ENCODE measurements around the gene ARAP1. TPM values are rescaled to one million over a fixed set of nuclear protein-coding genes. Genes with fewer than 3 reads are reported as not detected.

Gene ARAP1
- total RNA-seq, 1 experiment from 2014 or later, result 86.2 TPM

DNA sequence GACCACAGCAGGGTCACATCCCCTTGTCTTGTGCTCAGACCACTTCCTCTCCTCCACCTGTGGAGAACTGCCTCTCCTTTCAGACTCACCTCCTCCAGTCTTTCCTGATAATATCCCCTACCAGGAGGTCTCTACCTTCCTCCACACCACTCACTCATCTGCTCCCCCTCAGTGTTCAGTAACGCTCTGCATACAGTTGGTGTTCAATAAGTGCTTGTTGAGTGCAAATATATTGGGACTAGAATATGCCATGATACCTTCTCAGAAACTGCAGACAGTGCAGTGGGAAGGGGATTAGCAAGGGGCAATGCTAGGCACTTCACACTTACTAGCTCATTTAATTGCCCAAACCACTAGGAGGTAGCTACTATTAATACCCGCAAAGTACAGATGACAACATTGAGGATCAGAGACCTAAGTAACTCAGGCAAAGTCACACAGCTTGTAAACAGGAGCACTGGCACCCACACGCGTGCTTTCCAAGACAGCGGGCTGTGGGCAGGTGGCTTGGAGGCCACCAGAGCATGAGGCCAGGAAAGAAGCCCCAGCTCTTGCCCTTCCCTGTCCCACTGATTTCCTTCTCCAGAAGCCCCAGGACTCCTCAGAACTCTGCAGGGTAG, 69.9 kb downstream of the ARAP1 start:
- TF ChIP-seq CTCF (conservative IDR thresholded peaks at IDR 0.05; ENCODE audit: low read depth, low read length) (no peak), EZH2phosphoT487 (IDR thresholded peaks at IDR 0.05; ENCODE audit: borderline replicate concordance, low read length) (no peak), EZH2 (IDR thresholded peaks at IDR 0.05; ENCODE audit: low read length, unreplicated experiment) (no peak)
- no peak overlapping the region for H3K9ac ChIP-seq (ENCODE audit: low read length)
- H3F3A ChIP-seq (ENCODE audit: low read length, unreplicated experiment), result no peaks in the 10 kb centered on the region
- H3K36me3 ChIP-seq (ENCODE audit: low read depth, low read length), result peaks cover under 1% of the 10 kb centered on the region; the same call in 1 of the 2 replicates
- no peaks in the 10 kb centered on the region for H3K79me2 ChIP-seq (ENCODE audit: low read length)
- H4K20me1 ChIP-seq (ENCODE audit: low read length), result no peaks in the 10 kb centered on the region
- H3K27ac ChIP-seq (ENCODE audit: low read length), result no peak overlapping the region
- intact Hi-C loops (cut with micrococcal nuclease), result loop anchor here (5.0 kb wide), 1 partner anchor 210 kb away; no protein-coding TSS in a partner anchor
- H3K4me1 ChIP-seq (ENCODE audit: insufficient read depth, low read length), result no peaks in the 10 kb centered on the region; the same call in 1 of the 2 replicates
- no peak overlapping the region for H2AFZ ChIP-seq (ENCODE audit: low read length)
- CTCF ChIA-PET, result no interaction called here
- DNase-seq, result no peak
- POLR2A ChIA-PET (ENCODE audit: unreplicated experiment), result no interaction called here
- H3K9me3 ChIP-seq (ENCODE audit: low read length), result no peaks in the 10 kb centered on the region
- H3K27me3 ChIP-seq (ENCODE audit: low read length), result peaks cover 17% of the 10 kb centered on the region
- H3K4me2 ChIP-seq (ENCODE audit: low read length), result no peak overlapping the region
- no peaks in the 10 kb centered on the region for H3K9me2 ChIP-seq (replicated peaks; ENCODE audit: low read length)
- no peak for ATAC-seq
- TSS peak; percentile 3 for BruUV-seq (replicated peaks)
- H3K4me3 ChIP-seq (ENCODE audit: low read length), result no peak overlapping the region

DNA sequence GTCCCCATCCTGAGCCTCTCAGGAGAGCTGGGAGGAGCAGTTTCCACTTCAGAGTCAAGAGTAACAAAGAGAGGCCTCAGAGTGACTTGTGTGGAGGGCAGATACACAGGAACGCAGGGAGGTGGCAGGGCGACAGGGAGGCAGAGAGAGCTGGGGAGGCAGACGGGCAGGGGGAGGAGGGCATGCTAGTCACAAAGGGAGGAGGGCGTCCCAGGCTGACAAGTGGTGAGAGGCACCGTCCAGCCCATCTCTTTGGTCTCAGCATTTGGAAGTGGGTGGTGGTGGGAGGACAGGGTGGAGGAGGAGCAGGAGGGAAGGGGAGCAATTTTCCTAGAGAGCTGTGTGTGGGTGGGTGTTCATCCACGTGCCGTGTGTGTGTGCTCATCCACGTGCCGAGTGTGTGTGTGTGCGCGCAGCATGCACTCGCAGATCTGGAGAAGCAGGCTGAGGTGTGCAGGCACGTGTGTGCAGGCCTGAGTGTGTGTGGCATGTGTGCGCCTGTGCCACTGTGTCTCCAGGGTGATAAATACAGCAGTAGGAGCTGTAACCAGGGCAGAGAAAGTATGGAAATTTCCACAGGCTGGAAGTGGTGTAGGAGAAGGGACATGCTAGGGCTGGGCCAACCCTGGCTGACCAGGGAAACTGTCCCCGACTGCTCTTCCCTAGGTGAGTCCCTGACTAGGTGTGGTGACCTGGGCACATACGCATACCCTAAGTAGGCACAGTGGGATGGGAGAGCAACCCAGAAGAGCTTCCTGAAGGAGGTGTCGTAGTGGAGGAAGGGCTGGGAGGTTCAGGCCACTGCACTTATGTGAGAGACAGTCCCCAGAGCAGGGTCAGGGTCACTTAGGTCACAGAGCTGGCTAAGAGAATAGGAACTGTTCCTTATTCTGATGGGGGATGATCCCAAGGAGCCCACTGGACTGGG, 70.7 kb downstream of the ARAP1 start:
- ChIA-PET POLR2A (ENCODE audit: unreplicated experiment) (no interaction called here), CTCF (interaction anchor here (0.6 kb wide), 1 partner anchor 134 kb away, joined by 3 read pairs; no protein-coding TSS in a partner anchor)
- BruUV-seq (replicated peaks), result no TSS peak
- Histone ChIP-seq H3K36me3 (ENCODE audit: low read depth, low read length) (no peaks in the 10 kb centered on the region; the same call in 1 of the 2 replicates), H2AFZ (ENCODE audit: low read length) (no peak overlapping the region), H3K4me1 (ENCODE audit: insufficient read depth, low read length) (no peaks in the 10 kb centered on the region; the same call in 1 of the 2 replicates), H3K4me2 (ENCODE audit: low read length) (no peak overlapping the region), H3K9me2 (replicated peaks; ENCODE audit: low read length) (no peaks in the 10 kb centered on the region), H3F3A (ENCODE audit: low read length, unreplicated experiment) (no peaks in the 10 kb centered on the region), H3K9ac (ENCODE audit: low read length) (no peak overlapping the region), H3K27ac (ENCODE audit: low read length) (no peak overlapping the region), H3K27me3 (ENCODE audit: low read length) (peaks cover 24% of the 10 kb centered on the region), H3K79me2 (ENCODE audit: low read length) (no peaks in the 10 kb centered on the region), H3K9me3 (ENCODE audit: low read length) (no peaks in the 10 kb centered on the region), H4K20me1 (ENCODE audit: low read length) (no peaks in the 10 kb centered on the region), H3K4me3 (ENCODE audit: low read length) (no peak overlapping the region)
- TF ChIP-seq EZH2 (IDR thresholded peaks at IDR 0.05; ENCODE audit: low read length, unreplicated experiment) (no peak), CTCF (conservative IDR thresholded peaks at IDR 0.05; ENCODE audit: low read depth, low read length) (no peak), EZH2phosphoT487 (IDR thresholded peaks at IDR 0.05; ENCODE audit: borderline replicate concordance, low read length) (no peak)
- no peak for DNase-seq
- no peak for ATAC-seq
- intact Hi-C loops (cut with micrococcal nuclease), result loop anchor here (2.0 to 5.0 kb wide), 2 partner anchors 97 to 209 kb away; no protein-coding TSS in a partner anchor

Data from PC-3 (cell line).